Endothelial cell (in vitro differentiated cells): ENCODE results near the gene GAMT. TPM values are rescaled to one million over a fixed set of nuclear protein-coding genes. Genes with fewer than 3 reads are reported as not detected.
A peak's percentile ranks its signal among the peaks of the same experiment; 100 is the strongest.

Source experiments
- DNase-seq: peaks from one replicate; pipeline ENCODE4 v3.0.0; 2021; ENCODE audit warnings: low spot score
- H3K27ac Mint-ChIP-seq: one replicate; pipeline ENCODE4 v1.8.0; 2021; ENCODE audit warnings: mixed read lengths, inconsistent platforms; ENCODE audit not compliant: unreplicated experiment
- H3K27me3 Mint-ChIP-seq: one replicate; pipeline ENCODE4 v1.8.0; 2021; ENCODE audit warnings: mild to moderate bottlenecking, moderate library complexity, mixed read lengths, inconsistent platforms; ENCODE audit not compliant: unreplicated experiment
- H3K36me3 Mint-ChIP-seq: one replicate; pipeline ENCODE4 v1.8.0; 2021; ENCODE audit warnings: mild to moderate bottlenecking, low read depth, mixed read lengths, inconsistent platforms; ENCODE audit not compliant: unreplicated experiment
- H3K4me1 Mint-ChIP-seq: one replicate; pipeline ENCODE4 v1.8.0; 2021; ENCODE audit warnings: mild to moderate bottlenecking, mixed read lengths, inconsistent platforms; ENCODE audit not compliant: unreplicated experiment
- H3K4me3 Mint-ChIP-seq: one replicate; pipeline ENCODE4 v1.8.0; 2021; ENCODE audit warnings: mild to moderate bottlenecking, mixed read lengths, inconsistent platforms; ENCODE audit not compliant: unreplicated experiment
- H3K9me3 Mint-ChIP-seq: one replicate; pipeline ENCODE4 v1.8.0; 2021; ENCODE audit warnings: mixed read lengths, inconsistent platforms; ENCODE audit not compliant: unreplicated experiment
- total RNA-seq: library from RNA; stranded (reverse); fragmentation: NEBNext Ultra II Directional; extraction: Animal tissue kit (Norgen Biotek cat#: 25700); gene quantifications from one replicate; pipeline ENCODE4 v1.2.1, GENCODE V29; 2021; ENCODE audit not compliant: unreplicated experiment
- TF ChIP-seq, protein P1 (sequence below): fragments of 200-600 bp; sonication (generic); IDR thresholded peaks from one replicate; pipeline ENCODE4 v1.5.0; 2021; ENCODE audit warnings: antibody characterized with exemption; ENCODE audit not compliant: unreplicated experiment

Gene GAMT
- total RNA-seq, 1 donor from 2014 or later: 18.1 TPM

DNA sequence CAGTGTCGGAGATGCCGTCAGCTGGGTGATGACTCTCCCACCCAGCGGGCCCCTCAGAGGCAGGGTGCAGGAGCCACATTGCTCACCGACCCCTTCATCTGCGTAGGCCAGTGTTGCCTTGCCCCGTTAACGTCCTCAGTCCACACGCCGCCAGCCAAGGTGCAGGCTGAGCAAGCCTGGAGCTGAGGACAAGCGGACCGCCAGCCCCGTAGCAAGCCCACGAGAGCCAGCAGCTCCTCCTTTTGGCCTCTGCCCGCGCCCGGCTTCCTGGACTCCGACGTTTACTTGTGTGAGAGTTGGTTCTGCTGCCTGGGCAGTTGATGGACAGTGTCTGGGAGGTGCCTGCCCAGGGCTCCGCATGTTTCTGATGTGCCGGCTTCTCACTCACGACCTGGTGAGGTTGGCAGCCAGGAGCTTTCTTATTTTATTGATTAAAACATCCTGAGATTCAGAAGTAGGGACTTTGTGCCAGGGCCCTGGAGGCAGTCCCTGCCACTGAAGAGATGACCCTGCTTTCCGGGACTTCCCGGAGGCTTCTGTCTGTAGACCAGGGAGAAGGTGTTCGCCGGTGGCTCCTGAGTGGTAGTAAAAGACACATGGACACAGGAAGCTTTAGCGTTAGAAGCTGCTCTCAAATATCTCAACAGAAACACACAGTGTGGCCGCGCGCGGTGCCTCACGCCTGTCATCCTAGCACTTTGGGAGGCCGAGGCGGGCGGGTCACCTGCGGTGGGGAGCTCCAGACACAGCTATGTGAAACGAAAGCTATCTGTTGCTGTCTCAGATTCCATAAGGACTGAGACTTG, 11.9 kb upstream of the GAMT start:
- DNase-seq: no peak
- H3K4me3 Mint-ChIP-seq: no peak overlapping the region
- TF ChIP-seq, protein P1, sequence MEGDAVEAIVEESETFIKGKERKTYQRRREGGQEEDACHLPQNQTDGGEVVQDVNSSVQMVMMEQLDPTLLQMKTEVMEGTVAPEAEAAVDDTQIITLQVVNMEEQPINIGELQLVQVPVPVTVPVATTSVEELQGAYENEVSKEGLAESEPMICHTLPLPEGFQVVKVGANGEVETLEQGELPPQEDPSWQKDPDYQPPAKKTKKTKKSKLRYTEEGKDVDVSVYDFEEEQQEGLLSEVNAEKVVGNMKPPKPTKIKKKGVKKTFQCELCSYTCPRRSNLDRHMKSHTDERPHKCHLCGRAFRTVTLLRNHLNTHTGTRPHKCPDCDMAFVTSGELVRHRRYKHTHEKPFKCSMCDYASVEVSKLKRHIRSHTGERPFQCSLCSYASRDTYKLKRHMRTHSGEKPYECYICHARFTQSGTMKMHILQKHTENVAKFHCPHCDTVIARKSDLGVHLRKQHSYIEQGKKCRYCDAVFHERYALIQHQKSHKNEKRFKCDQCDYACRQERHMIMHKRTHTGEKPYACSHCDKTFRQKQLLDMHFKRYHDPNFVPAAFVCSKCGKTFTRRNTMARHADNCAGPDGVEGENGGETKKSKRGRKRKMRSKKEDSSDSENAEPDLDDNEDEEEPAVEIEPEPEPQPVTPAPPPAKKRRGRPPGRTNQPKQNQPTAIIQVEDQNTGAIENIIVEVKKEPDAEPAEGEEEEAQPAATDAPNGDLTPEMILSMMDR: no peak
- H3K9me3 Mint-ChIP-seq: no peaks in the 10 kb centered on the region
- no peak overlapping the region for H3K27ac Mint-ChIP-seq
- peaks cover 22% of the 10 kb centered on the region for H3K27me3 Mint-ChIP-seq
- H3K36me3 Mint-ChIP-seq: peaks cover 13% of the 10 kb centered on the region
- peaks cover 36% of the 10 kb centered on the region for H3K4me1 Mint-ChIP-seq

DNA sequence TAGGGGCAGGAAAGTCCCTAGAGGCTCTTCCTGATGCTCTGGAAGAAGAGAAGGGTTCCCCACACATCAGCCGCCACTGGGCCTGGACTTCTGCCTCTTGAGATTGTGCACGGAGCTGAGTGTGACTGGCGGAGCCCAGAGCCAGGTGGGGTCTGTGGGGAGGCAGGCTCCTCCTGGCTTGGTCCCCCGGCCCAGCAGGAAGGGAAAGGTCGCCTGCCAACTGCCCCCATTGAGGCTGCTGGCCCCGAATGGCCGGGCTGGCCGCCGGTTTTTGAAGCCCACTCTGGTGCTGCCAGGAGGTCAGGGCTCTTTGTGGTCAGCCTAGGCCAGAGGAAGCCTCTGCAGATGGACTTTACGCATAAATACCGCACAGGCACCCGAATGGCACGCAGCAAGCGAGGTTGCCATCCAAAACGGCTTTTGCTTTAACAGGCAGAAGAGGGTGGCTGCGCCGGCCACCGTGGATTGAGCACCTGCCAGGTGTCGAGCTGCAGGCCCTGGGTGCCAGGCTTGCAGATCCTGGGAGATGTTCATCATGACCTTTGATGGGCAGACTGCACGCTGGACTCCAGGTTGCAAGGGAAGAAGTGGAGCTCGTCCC, 11.1 kb upstream of the GAMT start:
- DNase-seq: no peak
- TF ChIP-seq, protein P1: no peak
- H3K4me1 Mint-ChIP-seq: peaks cover 33% of the 10 kb centered on the region
- H3K36me3 Mint-ChIP-seq: peaks cover 8% of the 10 kb centered on the region
- H3K9me3 Mint-ChIP-seq: no peaks in the 10 kb centered on the region
- H3K4me3 Mint-ChIP-seq: no peak overlapping the region
- H3K27ac Mint-ChIP-seq: no peak overlapping the region
- H3K27me3 Mint-ChIP-seq: peaks cover 18% of the 10 kb centered on the region

GRCh38 chr19:1411255-1412191, 10.2 kb upstream of the GAMT start:
- peak overlapping the region; percentile 72 for H3K4me3 Mint-ChIP-seq
- peaks cover 34% of the 10 kb centered on the region for H3K4me1 Mint-ChIP-seq
- TF ChIP-seq, protein P1: no peak
- H3K27ac Mint-ChIP-seq: peak overlapping the region; percentile 21
- peaks cover 20% of the 10 kb centered on the region for H3K27me3 Mint-ChIP-seq
- H3K9me3 Mint-ChIP-seq: no peaks in the 10 kb centered on the region
- no peak for DNase-seq
- peaks cover 10% of the 10 kb centered on the region for H3K36me3 Mint-ChIP-seq

- peak overlapping the region; percentile 72 for H3K4me3 Mint-ChIP-seq
- H3K9me3 Mint-ChIP-seq: no peaks in the 10 kb centered on the region
- H3K27ac Mint-ChIP-seq: peak overlapping the region; percentile 21
- H3K4me1 Mint-ChIP-seq: peaks cover 35% of the 10 kb centered on the region
- peaks cover 13% of the 10 kb centered on the region for H3K36me3 Mint-ChIP-seq
- no peak for DNase-seq
- peaks cover 23% of the 10 kb centered on the region for H3K27me3 Mint-ChIP-seq
- TF ChIP-seq, protein P1: no peak
Measured at GRCh38 chr19:1410789-1411188, 9.4 kb upstream of the GAMT start.
